SU-DHL-6 (cell line): ENCODE results near the gene ST6GALNAC3.

Experiments used
- CTCF ChIP-seq: fragments of 200-600 bp; sonication (generic); IDR thresholded peaks from one replicate; pipeline ENCODE4 v1.5.1; 2017; ENCODE audit warnings: antibody characterized with exemption, mild to moderate bottlenecking, low read length, moderate library complexity; ENCODE audit not compliant: insufficient read depth, poor library complexity, severe bottlenecking
- EZH2phosphoT487 ChIP-seq: fragments of 200-600 bp; sonication (generic), shearing (Covaris generic); conservative IDR thresholded peaks from 2 replicates; pipeline ENCODE4 v1.6.1; 2018; ENCODE audit warnings: mild to moderate bottlenecking, antibody characterized with exemption, low read length, moderate library complexity, mixed read lengths

GRCh38 chr1:76284842-76285241 is 210.3 kb downstream of the ST6GALNAC3 start:
- TF ChIP-seq CTCF, result no peak
- TF ChIP-seq EZH2phosphoT487, result no peak
